ENCODE data around the gene FHL2. TPM values are rescaled to one million over a fixed set of nuclear protein-coding genes. Genes with fewer than 3 reads are reported as not detected.

FHL2 gene
- total and polyA plus RNA-seq, 4 donors: 3.9 to 9.0 (median 6.5) TPM

- 0% methylated on average over 17 of the region's 17 CpGs for WGBS
- Histone ChIP-seq H3K27ac (ENCODE audit: low read depth in 1 of 2, low read length in 2 of 2) (peak overlapping the region; percentile 62 to 63), H3K27me3 (ENCODE audit: control insufficient read depth in 4 of 4, insufficient read depth in 4 of 4, low read length in 3 of 4) (no peaks in the 10 kb centered on the region), H3K4me1 (ENCODE audit: control insufficient read depth in 4 of 4, insufficient read depth in 4 of 4, low read length in 3 of 4) (peaks cover 7 to 26% (median 15%) of the 10 kb centered on the region in 4 donors), H3K36me3 (ENCODE audit: control insufficient read depth in 4 of 4, insufficient read depth in 3 of 4, low read depth in 1 of 4, low read length in 3 of 4) (no peaks in the 10 kb centered on the region), H3K4me3 (ENCODE audit: low read depth in 1 of 3, low read length in 3 of 3) (peak overlapping the region; percentile 80 to 93 (median 88)), H3K9me3 (ENCODE audit: control insufficient read depth in 4 of 4, low read length in 3 of 4) (no peaks in the 10 kb centered on the region), H3K9ac (ENCODE audit: low read depth in 1 of 2, low read length in 2 of 2) (peak overlapping the region; percentile 61 to 62)
- TF ChIP-seq SP1 (IDR thresholded peaks at IDR 0.05) (no peak), YY1 (IDR thresholded peaks at IDR 0.05) (no peak), RXRA (IDR thresholded peaks at IDR 0.05) (no peak), JUND (IDR thresholded peaks at IDR 0.05) (no peak), FOXA2 (IDR thresholded peaks at IDR 0.05) (no peak), HNF4G (IDR thresholded peaks at IDR 0.05) (no peak), FOXA1 (IDR thresholded peaks at IDR 0.05) (no peak), GABPA (IDR thresholded peaks at IDR 0.05 in 1 of 2, conservative IDR thresholded peaks at IDR 0.05 in 1 of 2) (no peak), ZBTB33 (IDR thresholded peaks at IDR 0.05) (no peak), RAD21 (IDR thresholded peaks at IDR 0.05) (no peak), REST (IDR thresholded peaks at IDR 0.05) (no peak), EGR1 (IDR thresholded peaks at IDR 0.05; ENCODE audit: low read depth in 2 of 2) (no peak), HNF4A (conservative IDR thresholded peaks at IDR 0.05) (no peak), CTCF (IDR thresholded peaks at IDR 0.05; ENCODE audit: low read depth, low read length, missing input control) (no peak), NR2F2 (IDR thresholded peaks at IDR 0.05) (no peak), ATF3 (IDR thresholded peaks at IDR 0.05) (no peak), MAX (IDR thresholded peaks at IDR 0.05) (no peak)
- no peak for DNase-seq (ENCODE audit: low spot score)
These were observed 69.7 kb downstream of the FHL2 start for GRCh38 chr2:105329197-105329554.
